ENCODE measurements around the gene CAP2.

DNA sequence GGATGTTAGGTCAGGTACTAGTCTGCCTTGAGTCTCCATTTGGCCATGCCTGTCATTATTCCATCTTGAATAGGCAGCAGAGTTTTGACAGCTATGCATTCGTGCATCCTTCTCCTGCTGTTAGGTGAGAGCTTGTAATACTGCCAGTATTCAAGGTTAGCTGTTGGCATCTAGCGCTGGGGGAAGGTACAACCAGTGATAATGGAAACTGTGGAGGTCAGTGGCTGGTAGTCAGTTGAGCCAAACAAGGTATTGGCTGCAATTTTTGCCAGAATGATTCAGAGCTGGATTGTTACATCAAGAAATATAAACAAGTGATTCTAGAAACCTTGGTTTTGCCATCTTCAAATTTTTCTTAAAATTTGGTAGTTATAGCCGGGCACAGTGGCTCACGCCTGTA lies 213.2 kb downstream of the CAP2 start:
- TF ChIP-seq, protein P1, sequence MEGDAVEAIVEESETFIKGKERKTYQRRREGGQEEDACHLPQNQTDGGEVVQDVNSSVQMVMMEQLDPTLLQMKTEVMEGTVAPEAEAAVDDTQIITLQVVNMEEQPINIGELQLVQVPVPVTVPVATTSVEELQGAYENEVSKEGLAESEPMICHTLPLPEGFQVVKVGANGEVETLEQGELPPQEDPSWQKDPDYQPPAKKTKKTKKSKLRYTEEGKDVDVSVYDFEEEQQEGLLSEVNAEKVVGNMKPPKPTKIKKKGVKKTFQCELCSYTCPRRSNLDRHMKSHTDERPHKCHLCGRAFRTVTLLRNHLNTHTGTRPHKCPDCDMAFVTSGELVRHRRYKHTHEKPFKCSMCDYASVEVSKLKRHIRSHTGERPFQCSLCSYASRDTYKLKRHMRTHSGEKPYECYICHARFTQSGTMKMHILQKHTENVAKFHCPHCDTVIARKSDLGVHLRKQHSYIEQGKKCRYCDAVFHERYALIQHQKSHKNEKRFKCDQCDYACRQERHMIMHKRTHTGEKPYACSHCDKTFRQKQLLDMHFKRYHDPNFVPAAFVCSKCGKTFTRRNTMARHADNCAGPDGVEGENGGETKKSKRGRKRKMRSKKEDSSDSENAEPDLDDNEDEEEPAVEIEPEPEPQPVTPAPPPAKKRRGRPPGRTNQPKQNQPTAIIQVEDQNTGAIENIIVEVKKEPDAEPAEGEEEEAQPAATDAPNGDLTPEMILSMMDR (IDR thresholded peaks at IDR 0.05): no peak
- TF ChIP-seq POLR2AphosphoS5 (IDR thresholded peaks at IDR 0.05): no peak
